ENCODE data around the gene NIT1. TPM values are rescaled to one million over a fixed set of nuclear protein-coding genes. Genes with fewer than 3 reads are reported as not detected.

Gene NIT1
- total and polyA plus RNA-seq, 10 of the 15 experiments (the other 5 are each of a cell fraction or from before 2014, with no cell fraction given), result 19.2 to 54.4 (median 28.3) TPM

GRCh38 chr1:161165742-161166668 is 48.1 kb downstream of the NIT1 start, which contains the start of gene PPOX (continued):
- TF ChIP-seq ZBTB33 (IDR thresholded peaks at IDR 0.05), result no peak
- peak; percentile 37; the same call in 1 of the 2 replicates for TF ChIP-seq REST (IDR thresholded peaks at IDR 0.05; ENCODE audit: low read depth, low read length)
- TF ChIP-seq IKZF1 (conservative IDR thresholded peaks at IDR 0.05), result peak; percentile 51
- no peak for TF ChIP-seq BMI1 (IDR thresholded peaks at IDR 0.05; ENCODE audit: borderline replicate concordance)
- 0 out of 2 replicates have a peak, but pooled peaks have one; percentile 13 for TF ChIP-seq TARDBP (IDR thresholded peaks at IDR 0.05; ENCODE audit: borderline replicate concordance)
- TF ChIP-seq DPF2 (IDR thresholded peaks at IDR 0.05), result no peak
- peak; percentile 79 for TF ChIP-seq PKNOX1 (IDR thresholded peaks at IDR 0.05)
- no peak for TF ChIP-seq MYB (IDR thresholded peaks at IDR 0.05; ENCODE audit: borderline replicate concordance, low read depth, low read length)
- TF ChIP-seq ESRRA (IDR thresholded peaks at IDR 0.05; ENCODE audit: low read length), result no peak

All from GM12878 (cell line).